ENCODE measurements around the gene TAS2R9.

TAS2R9 gene

DNA sequence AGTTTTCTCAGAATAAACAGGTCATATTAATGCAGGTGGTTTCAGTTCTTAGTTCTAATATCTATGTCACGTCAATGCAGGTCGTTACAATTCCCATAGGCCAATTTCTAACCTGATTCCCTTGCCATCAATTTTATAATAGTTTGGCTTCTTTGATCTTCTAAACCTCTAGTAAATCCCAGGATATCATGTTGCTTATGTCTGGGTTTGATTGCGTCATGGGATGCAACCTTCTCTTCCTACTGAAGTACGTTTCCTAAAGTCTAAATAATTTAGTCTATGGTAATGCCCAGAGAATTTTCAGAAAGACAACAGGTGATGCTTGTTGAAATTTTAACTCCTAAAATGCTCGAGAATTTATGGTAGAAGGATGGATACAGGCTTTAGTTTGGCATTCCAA is 26.7 kb downstream of the TAS2R9 start:
- no peaks in the 10 kb centered on the region for H3K79me2 ChIP-seq (ENCODE audit: insufficient read depth, low read length)
- no peaks in the 10 kb centered on the region for H4K20me1 ChIP-seq (ENCODE audit: insufficient read depth, low read length)
- no peaks in the 10 kb centered on the region for H3K36me3 ChIP-seq (ENCODE audit: insufficient read depth, low read length)
- DNase-seq (no peak), ATAC-seq (ENCODE audit: insufficient read depth, low read depth) (no peak)
- no peak overlapping the region for H3K9ac ChIP-seq (ENCODE audit: low read depth, low read length)
- H3K4me1 ChIP-seq (ENCODE audit: insufficient read depth, low read length): no peaks in the 10 kb centered on the region
- no peaks in the 10 kb centered on the region for H3K9me3 ChIP-seq (ENCODE audit: insufficient read depth, low read length, severe bottlenecking)
- H3K27ac ChIP-seq (ENCODE audit: low read length): no peak overlapping the region
- no peak overlapping the region for H3K4me2 ChIP-seq (ENCODE audit: insufficient read depth, low read length)
- H3K27me3 ChIP-seq (ENCODE audit: insufficient read depth, low read length, poor library complexity): no peaks in the 10 kb centered on the region
- TF ChIP-seq, protein P1, sequence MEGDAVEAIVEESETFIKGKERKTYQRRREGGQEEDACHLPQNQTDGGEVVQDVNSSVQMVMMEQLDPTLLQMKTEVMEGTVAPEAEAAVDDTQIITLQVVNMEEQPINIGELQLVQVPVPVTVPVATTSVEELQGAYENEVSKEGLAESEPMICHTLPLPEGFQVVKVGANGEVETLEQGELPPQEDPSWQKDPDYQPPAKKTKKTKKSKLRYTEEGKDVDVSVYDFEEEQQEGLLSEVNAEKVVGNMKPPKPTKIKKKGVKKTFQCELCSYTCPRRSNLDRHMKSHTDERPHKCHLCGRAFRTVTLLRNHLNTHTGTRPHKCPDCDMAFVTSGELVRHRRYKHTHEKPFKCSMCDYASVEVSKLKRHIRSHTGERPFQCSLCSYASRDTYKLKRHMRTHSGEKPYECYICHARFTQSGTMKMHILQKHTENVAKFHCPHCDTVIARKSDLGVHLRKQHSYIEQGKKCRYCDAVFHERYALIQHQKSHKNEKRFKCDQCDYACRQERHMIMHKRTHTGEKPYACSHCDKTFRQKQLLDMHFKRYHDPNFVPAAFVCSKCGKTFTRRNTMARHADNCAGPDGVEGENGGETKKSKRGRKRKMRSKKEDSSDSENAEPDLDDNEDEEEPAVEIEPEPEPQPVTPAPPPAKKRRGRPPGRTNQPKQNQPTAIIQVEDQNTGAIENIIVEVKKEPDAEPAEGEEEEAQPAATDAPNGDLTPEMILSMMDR (IDR thresholded peaks at IDR 0.05; ENCODE audit: borderline replicate concordance, extremely low read depth, low read length, poor library complexity, severe bottlenecking): no peak
- TF ChIP-seq EZH2 (IDR thresholded peaks at IDR 0.05; ENCODE audit: borderline replicate concordance, low read depth, low read length, severe bottlenecking): no peak
- no peak overlapping the region for H2AFZ ChIP-seq (ENCODE audit: low read depth, low read length)
- no peak overlapping the region for H3K4me3 ChIP-seq (ENCODE audit: low read depth in 1 of 2, low read length in 2 of 2)

DNA sequence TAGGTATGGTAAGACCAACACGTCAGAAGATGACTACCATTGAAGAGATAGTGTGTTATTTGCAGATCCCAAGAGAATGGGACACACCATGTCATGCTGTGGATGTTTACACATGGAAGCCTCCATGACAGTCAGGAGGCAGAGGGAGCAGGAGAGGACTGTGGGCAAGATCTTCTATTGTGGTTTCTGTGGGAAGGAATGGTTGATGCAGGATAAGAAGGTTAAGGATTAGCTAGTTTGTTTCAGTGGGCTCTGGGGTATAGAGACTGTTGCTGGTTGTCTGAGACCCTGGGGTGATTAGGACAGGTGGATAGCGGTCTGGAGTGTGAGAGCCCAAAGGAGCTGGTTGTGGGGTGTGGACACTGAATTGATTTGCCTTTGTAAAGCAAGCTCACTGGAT is 30.9 kb downstream of the TAS2R9 start:
- H3K27me3 ChIP-seq (ENCODE audit: insufficient read depth, low read length, poor library complexity): peaks cover 4% of the 10 kb centered on the region
- 0 out of 3 replicates have a peak, but pooled peaks have one; percentile 22 for ATAC-seq (ENCODE audit: insufficient read depth, low read depth)
- H4K20me1 ChIP-seq (ENCODE audit: insufficient read depth, low read length): no peaks in the 10 kb centered on the region
- no peaks in the 10 kb centered on the region for H3K9me3 ChIP-seq (ENCODE audit: insufficient read depth, low read length, severe bottlenecking)
- DNase-seq: no peak
- H2AFZ ChIP-seq (ENCODE audit: low read depth, low read length): no peak overlapping the region
- no peak overlapping the region for H3K4me3 ChIP-seq (ENCODE audit: low read depth in 1 of 2, low read length in 2 of 2)
- no peaks in the 10 kb centered on the region for H3K4me1 ChIP-seq (ENCODE audit: insufficient read depth, low read length)
- H3K79me2 ChIP-seq (ENCODE audit: insufficient read depth, low read length): no peaks in the 10 kb centered on the region
- H3K36me3 ChIP-seq (ENCODE audit: insufficient read depth, low read length): no peaks in the 10 kb centered on the region
- H3K9ac ChIP-seq (ENCODE audit: low read depth, low read length): no peak overlapping the region
- H3K4me2 ChIP-seq (ENCODE audit: insufficient read depth, low read length): no peak overlapping the region
- no peak for TF ChIP-seq EZH2 (IDR thresholded peaks at IDR 0.05; ENCODE audit: borderline replicate concordance, low read depth, low read length, severe bottlenecking)
- TF ChIP-seq, protein P1 (IDR thresholded peaks at IDR 0.05; ENCODE audit: borderline replicate concordance, extremely low read depth, low read length, poor library complexity, severe bottlenecking): no peak
- no peak overlapping the region for H3K27ac ChIP-seq (ENCODE audit: low read length)

DNA sequence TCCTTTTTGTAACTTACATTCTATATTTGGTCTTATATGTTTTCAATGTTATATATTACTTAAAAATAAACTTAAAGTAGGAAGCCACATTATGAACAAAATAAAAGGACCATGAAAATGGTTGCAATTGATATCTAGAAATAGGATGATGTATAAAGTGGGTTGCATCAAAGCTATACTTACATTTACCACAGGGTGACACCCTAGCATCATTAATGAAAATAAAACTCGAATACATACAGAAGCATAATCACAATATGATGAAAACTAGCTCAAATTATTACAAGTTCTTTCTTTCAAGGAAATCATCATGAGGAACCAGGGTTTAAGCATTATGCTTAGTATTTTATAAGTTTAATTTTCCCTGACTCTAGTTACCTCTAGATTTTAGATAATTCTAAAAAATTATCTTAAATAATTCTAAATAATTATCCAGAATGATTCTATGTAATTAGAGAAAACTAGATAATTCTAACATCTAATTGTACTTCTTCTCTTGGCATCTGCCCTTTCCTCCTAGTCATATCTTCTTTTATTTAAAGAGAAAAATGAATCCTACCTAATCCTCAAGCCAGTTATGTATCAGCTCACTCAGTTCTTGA is 38.7 kb downstream of the TAS2R9 start:
- no peak overlapping the region for H3K27ac ChIP-seq (ENCODE audit: low read length)
- H3K27me3 ChIP-seq (ENCODE audit: insufficient read depth, low read length, poor library complexity): peaks cover 25% of the 10 kb centered on the region
- no peak overlapping the region for H3K9ac ChIP-seq (ENCODE audit: low read depth, low read length)
- no peaks in the 10 kb centered on the region for H3K9me3 ChIP-seq (ENCODE audit: insufficient read depth, low read length, severe bottlenecking)
- TF ChIP-seq, protein P1 (IDR thresholded peaks at IDR 0.05; ENCODE audit: borderline replicate concordance, extremely low read depth, low read length, poor library complexity, severe bottlenecking): peak; percentile 80
- no peak for TF ChIP-seq EZH2 (IDR thresholded peaks at IDR 0.05; ENCODE audit: borderline replicate concordance, low read depth, low read length, severe bottlenecking)
- no peaks in the 10 kb centered on the region for H4K20me1 ChIP-seq (ENCODE audit: insufficient read depth, low read length)
- no peak overlapping the region for H3K4me3 ChIP-seq (ENCODE audit: low read depth in 1 of 2, low read length in 2 of 2)
- ATAC-seq (ENCODE audit: insufficient read depth, low read depth) (peak; percentile 66; the same call in 1 of the 3 replicates), DNase-seq (no peak)
- no peaks in the 10 kb centered on the region for H3K79me2 ChIP-seq (ENCODE audit: insufficient read depth, low read length)
- no peaks in the 10 kb centered on the region for H3K4me1 ChIP-seq (ENCODE audit: insufficient read depth, low read length)
- H3K4me2 ChIP-seq (ENCODE audit: insufficient read depth, low read length): no peak overlapping the region
- no peak overlapping the region for H2AFZ ChIP-seq (ENCODE audit: low read depth, low read length)
- no peaks in the 10 kb centered on the region for H3K36me3 ChIP-seq (ENCODE audit: insufficient read depth, low read length)
